Stomach (tissue), 4 donors: ENCODE measurements around the gene MPC1.

Source experiments
- EP300 ChIP-seq: sonication (generic); formaldehyde crosslinking; IDR thresholded peaks from one replicate; pipeline ENCODE4 v1.6.1; 2017; ENCODE audit warnings: antibody characterized with exemption
- POLR2A ChIP-seq, 4 donors: fragments of 450-650 bp; IDR thresholded peaks; one replicate each; pipeline ENCODE4 v1.6.1; 2016; ENCODE audit warnings: antibody characterized with exemption in 4 of 4, control low read depth in 2 of 4, mild to moderate bottlenecking in 1 of 4, moderate library complexity in 1 of 4
- TF ChIP-seq, protein P1 (sequence below), 7 experiments: fragments of 450-650 bp in 4 of 7; fragments of 200-600 bp in 3 of 7; sonication (generic) in 3 of 7; IDR thresholded peaks; one replicate each; pipeline ENCODE4 v1.5.1; 2016 to 2019; ENCODE audit warnings: antibody characterized with exemption in 7 of 7, control low read depth in 2 of 7, mild to moderate bottlenecking in 1 of 7

- TF ChIP-seq POLR2A (IDR thresholded peaks at IDR 0.05), result no peak
- TF ChIP-seq, protein P1, sequence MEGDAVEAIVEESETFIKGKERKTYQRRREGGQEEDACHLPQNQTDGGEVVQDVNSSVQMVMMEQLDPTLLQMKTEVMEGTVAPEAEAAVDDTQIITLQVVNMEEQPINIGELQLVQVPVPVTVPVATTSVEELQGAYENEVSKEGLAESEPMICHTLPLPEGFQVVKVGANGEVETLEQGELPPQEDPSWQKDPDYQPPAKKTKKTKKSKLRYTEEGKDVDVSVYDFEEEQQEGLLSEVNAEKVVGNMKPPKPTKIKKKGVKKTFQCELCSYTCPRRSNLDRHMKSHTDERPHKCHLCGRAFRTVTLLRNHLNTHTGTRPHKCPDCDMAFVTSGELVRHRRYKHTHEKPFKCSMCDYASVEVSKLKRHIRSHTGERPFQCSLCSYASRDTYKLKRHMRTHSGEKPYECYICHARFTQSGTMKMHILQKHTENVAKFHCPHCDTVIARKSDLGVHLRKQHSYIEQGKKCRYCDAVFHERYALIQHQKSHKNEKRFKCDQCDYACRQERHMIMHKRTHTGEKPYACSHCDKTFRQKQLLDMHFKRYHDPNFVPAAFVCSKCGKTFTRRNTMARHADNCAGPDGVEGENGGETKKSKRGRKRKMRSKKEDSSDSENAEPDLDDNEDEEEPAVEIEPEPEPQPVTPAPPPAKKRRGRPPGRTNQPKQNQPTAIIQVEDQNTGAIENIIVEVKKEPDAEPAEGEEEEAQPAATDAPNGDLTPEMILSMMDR (IDR thresholded peaks at IDR 0.05), result no peak
- no peak for TF ChIP-seq EP300
Observed at GRCh38 chr6:166336847-166337246, 45.9 kb downstream of the MPC1 start.
